PC-3 (cell line): ENCODE measurements around the gene MINAR2.

Source experiments
- CTCF ChIP-seq: fragments of 300-600 bp; sonication (generic); conservative IDR thresholded peaks from 2 replicates; pipeline ENCODE4 v1.5.1; 2017; ENCODE audit warnings: antibody characterized with exemption, low read depth, mild to moderate bottlenecking, low read length
- EZH2 ChIP-seq: fragments of 300-600 bp; sonication (generic); IDR thresholded peaks from one replicate; pipeline ENCODE4 v1.6.1; 2017; ENCODE audit warnings: antibody characterized with exemption, mild to moderate bottlenecking, low read length; ENCODE audit not compliant: unreplicated experiment
- EZH2phosphoT487 ChIP-seq: fragments of 300-600 bp; sonication (generic); IDR thresholded peaks from 2 replicates; pipeline ENCODE4 v1.6.1; 2018; ENCODE audit warnings: mild to moderate bottlenecking, antibody characterized with exemption, low read length, borderline replicate concordance

GRCh38 chr5:129717751-129718310 lies 30.1 kb upstream of the MINAR2 start:
- TF ChIP-seq CTCF (no peak), EZH2 (no peak), EZH2phosphoT487 (no peak)
